ENCODE data around the gene MYPOP. TPM values are rescaled to one million over a fixed set of nuclear protein-coding genes. Genes with fewer than 3 reads are reported as not detected.

MYPOP gene
- total and polyA plus RNA-seq, 9 of the 15 experiments (the other 6 are each of a cell fraction or from before 2014, with no cell fraction given) = 0.32 to 7.6 (median 1.6) TPM

DNA sequence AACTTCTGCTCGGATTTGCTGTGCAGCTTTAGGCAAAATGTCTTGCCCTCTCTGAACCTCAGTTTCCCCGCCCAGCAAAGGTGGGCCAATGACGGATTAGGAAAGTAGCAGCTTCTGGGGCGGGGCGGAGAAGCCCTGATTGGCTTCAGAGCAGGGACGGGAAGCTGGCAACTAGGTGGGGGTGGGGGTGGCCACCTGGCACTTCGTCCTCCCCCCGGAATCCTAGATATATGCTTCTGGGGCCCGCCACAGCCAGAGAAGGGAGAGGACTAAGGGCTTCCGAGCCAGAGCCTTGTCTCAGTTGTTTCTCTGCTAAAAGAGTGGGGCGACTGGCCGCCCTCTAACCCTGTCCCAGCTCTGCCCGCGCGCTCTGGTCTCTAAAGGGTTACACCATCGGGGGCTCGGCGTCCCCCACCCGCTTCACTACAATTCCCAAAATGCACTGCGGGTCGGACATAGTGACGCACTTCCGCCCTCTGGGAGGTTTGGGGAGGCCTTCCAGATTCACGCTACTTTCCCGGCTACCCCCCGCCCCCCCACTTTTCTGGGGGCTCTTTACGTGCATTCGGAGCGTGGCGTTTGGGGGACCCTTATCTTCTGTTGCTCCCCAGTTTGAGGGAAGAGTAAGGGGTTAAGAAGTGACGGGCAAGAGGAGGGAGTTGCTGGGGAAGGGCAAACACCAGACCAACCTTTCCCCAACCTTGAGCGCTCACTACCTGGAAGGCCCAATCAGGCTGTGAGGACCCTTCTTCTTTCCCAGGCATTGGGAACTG lies 15.8 kb downstream of the MYPOP start (continued):
- TF ChIP-seq, protein P1, sequence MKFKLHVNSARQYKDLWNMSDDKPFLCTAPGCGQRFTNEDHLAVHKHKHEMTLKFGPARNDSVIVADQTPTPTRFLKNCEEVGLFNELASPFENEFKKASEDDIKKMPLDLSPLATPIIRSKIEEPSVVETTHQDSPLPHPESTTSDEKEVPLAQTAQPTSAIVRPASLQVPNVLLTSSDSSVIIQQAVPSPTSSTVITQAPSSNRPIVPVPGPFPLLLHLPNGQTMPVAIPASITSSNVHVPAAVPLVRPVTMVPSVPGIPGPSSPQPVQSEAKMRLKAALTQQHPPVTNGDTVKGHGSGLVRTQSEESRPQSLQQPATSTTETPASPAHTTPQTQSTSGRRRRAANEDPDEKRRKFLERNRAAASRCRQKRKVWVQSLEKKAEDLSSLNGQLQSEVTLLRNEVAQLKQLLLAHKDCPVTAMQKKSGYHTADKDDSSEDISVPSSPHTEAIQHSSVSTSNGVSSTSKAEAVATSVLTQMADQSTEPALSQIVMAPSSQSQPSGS (CRISPR knock-in tag; IDR thresholded peaks at IDR 0.05) = no peak
- TF ChIP-seq IRF2 (CRISPR knock-in tag; IDR thresholded peaks at IDR 0.05) (no peak), RAD21 (CRISPR knock-in tag; conservative IDR thresholded peaks at IDR 0.05 in 1 of 2, IDR thresholded peaks at IDR 0.05 in 1 of 2) (no peak), ZKSCAN3 (CRISPR knock-in tag; IDR thresholded peaks at IDR 0.05) (no peak), RFX1 (IDR thresholded peaks at IDR 0.05) (no peak), THRAP3 (IDR thresholded peaks at IDR 0.05; ENCODE audit: borderline replicate concordance) (no peak), DPF2 (IDR thresholded peaks at IDR 0.05) (no peak), PML (IDR thresholded peaks at IDR 0.05; ENCODE audit: low read length) (0 out of 2 replicates have a peak, but pooled peaks have one; percentile 17), NBN (IDR thresholded peaks at IDR 0.05; ENCODE audit: low read depth) (no peak), PHF8 (IDR thresholded peaks at IDR 0.05; ENCODE audit: borderline replicate concordance, low read length) (peak; percentile 78), POLR2B (IDR thresholded peaks at IDR 0.05; ENCODE audit: low read depth, partially characterized antibody) (peak; percentile 46), POLR3G (IDR thresholded peaks at IDR 0.05; ENCODE audit: extremely low read depth, insufficient read length, insufficient replicate concordance) (no peak), NFATC3 (IDR thresholded peaks at IDR 0.05) (no peak), PHF20 (IDR thresholded peaks at IDR 0.05; ENCODE audit: partially characterized antibody) (peak; percentile 56), HIVEP1 (CRISPR knock-in tag; IDR thresholded peaks at IDR 0.05) (no peak)
- TF ChIP-seq, protein P2, sequence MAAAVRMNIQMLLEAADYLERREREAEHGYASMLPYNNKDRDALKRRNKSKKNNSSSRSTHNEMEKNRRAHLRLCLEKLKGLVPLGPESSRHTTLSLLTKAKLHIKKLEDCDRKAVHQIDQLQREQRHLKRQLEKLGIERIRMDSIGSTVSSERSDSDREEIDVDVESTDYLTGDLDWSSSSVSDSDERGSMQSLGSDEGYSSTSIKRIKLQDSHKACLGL (CRISPR knock-in tag; IDR thresholded peaks at IDR 0.05; ENCODE audit: borderline replicate concordance, poor library complexity, severe bottlenecking) = no peak
- TF ChIP-seq, protein P3, sequence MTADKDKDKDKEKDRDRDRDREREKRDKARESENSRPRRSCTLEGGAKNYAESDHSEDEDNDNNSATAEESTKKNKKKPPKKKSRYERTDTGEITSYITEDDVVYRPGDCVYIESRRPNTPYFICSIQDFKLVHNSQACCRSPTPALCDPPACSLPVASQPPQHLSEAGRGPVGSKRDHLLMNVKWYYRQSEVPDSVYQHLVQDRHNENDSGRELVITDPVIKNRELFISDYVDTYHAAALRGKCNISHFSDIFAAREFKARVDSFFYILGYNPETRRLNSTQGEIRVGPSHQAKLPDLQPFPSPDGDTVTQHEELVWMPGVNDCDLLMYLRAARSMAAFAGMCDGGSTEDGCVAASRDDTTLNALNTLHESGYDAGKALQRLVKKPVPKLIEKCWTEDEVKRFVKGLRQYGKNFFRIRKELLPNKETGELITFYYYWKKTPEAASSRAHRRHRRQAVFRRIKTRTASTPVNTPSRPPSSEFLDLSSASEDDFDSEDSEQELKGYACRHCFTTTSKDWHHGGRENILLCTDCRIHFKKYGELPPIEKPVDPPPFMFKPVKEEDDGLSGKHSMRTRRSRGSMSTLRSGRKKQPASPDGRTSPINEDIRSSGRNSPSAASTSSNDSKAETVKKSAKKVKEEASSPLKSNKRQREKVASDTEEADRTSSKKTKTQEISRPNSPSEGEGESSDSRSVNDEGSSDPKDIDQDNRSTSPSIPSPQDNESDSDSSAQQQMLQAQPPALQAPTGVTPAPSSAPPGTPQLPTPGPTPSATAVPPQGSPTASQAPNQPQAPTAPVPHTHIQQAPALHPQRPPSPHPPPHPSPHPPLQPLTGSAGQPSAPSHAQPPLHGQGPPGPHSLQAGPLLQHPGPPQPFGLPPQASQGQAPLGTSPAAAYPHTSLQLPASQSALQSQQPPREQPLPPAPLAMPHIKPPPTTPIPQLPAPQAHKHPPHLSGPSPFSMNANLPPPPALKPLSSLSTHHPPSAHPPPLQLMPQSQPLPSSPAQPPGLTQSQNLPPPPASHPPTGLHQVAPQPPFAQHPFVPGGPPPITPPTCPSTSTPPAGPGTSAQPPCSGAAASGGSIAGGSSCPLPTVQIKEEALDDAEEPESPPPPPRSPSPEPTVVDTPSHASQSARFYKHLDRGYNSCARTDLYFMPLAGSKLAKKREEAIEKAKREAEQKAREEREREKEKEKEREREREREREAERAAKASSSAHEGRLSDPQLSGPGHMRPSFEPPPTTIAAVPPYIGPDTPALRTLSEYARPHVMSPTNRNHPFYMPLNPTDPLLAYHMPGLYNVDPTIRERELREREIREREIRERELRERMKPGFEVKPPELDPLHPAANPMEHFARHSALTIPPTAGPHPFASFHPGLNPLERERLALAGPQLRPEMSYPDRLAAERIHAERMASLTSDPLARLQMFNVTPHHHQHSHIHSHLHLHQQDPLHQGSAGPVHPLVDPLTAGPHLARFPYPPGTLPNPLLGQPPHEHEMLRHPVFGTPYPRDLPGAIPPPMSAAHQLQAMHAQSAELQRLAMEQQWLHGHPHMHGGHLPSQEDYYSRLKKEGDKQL (CRISPR knock-in tag; IDR thresholded peaks at IDR 0.05; ENCODE audit: borderline replicate concordance) = no peak
- TF ChIP-seq, protein P4, sequence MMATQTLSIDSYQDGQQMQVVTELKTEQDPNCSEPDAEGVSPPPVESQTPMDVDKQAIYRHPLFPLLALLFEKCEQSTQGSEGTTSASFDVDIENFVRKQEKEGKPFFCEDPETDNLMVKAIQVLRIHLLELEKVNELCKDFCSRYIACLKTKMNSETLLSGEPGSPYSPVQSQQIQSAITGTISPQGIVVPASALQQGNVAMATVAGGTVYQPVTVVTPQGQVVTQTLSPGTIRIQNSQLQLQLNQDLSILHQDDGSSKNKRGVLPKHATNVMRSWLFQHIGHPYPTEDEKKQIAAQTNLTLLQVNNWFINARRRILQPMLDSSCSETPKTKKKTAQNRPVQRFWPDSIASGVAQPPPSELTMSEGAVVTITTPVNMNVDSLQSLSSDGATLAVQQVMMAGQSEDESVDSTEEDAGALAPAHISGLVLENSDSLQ (IDR thresholded peaks at IDR 0.05) = no peak
- TF ChIP-seq, protein P5, sequence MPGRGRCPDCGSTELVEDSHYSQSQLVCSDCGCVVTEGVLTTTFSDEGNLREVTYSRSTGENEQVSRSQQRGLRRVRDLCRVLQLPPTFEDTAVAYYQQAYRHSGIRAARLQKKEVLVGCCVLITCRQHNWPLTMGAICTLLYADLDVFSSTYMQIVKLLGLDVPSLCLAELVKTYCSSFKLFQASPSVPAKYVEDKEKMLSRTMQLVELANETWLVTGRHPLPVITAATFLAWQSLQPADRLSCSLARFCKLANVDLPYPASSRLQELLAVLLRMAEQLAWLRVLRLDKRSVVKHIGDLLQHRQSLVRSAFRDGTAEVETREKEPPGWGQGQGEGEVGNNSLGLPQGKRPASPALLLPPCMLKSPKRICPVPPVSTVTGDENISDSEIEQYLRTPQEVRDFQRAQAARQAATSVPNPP (IDR thresholded peaks at IDR 0.05; ENCODE audit: borderline replicate concordance, insufficient read depth, insufficient read length) = no peak
